ENCODE measurements around the gene METTL22.

Gene METTL22

GRCh38 chr16:8656376-8656775 is 34.9 kb downstream of the METTL22 start:
- TF ChIP-seq CTCF (IDR thresholded peaks at IDR 0.05; ENCODE audit: borderline replicate concordance, extremely low read depth, low read length, poor library complexity, severe bottlenecking) (no peak), EZH2 (IDR thresholded peaks at IDR 0.05; ENCODE audit: borderline replicate concordance, low read depth, low read length, severe bottlenecking) (no peak)
- DNase-seq: no peak
- no peak for ATAC-seq (ENCODE audit: insufficient read depth, low read depth)
- H3K4me2 ChIP-seq (ENCODE audit: insufficient read depth, low read length): no peak overlapping the region
- no peaks in the 10 kb centered on the region for H3K36me3 ChIP-seq (ENCODE audit: insufficient read depth, low read length)
- no peaks in the 10 kb centered on the region for H3K4me1 ChIP-seq (ENCODE audit: insufficient read depth, low read length)
- no peaks in the 10 kb centered on the region for H3K79me2 ChIP-seq (ENCODE audit: insufficient read depth, low read length)
- no peak overlapping the region for H2AFZ ChIP-seq (ENCODE audit: low read depth, low read length)
- no peaks in the 10 kb centered on the region for H3K27me3 ChIP-seq (ENCODE audit: insufficient read depth, low read length, poor library complexity)
- H3K9me3 ChIP-seq (ENCODE audit: insufficient read depth, low read length, severe bottlenecking): no peaks in the 10 kb centered on the region
- H3K4me3 ChIP-seq (ENCODE audit: low read depth in 1 of 2, low read length in 2 of 2): no peak overlapping the region
- no peak overlapping the region for H3K9ac ChIP-seq (ENCODE audit: low read depth, low read length)
- no peaks in the 10 kb centered on the region for H4K20me1 ChIP-seq (ENCODE audit: insufficient read depth, low read length)
- no peak overlapping the region for H3K27ac ChIP-seq (ENCODE audit: low read length)

- H3K36me3 ChIP-seq (ENCODE audit: insufficient read depth, low read length): no peaks in the 10 kb centered on the region
- no peaks in the 10 kb centered on the region for H4K20me1 ChIP-seq (ENCODE audit: insufficient read depth, low read length)
- no peak overlapping the region for H3K4me2 ChIP-seq (ENCODE audit: insufficient read depth, low read length)
- H3K4me3 ChIP-seq (ENCODE audit: low read depth in 1 of 2, low read length in 2 of 2): no peak overlapping the region
- ATAC-seq (ENCODE audit: insufficient read depth, low read depth): peak; percentile 89
- no peaks in the 10 kb centered on the region for H3K27me3 ChIP-seq (ENCODE audit: insufficient read depth, low read length, poor library complexity)
- no peaks in the 10 kb centered on the region for H3K4me1 ChIP-seq (ENCODE audit: insufficient read depth, low read length)
- no peaks in the 10 kb centered on the region for H3K9me3 ChIP-seq (ENCODE audit: insufficient read depth, low read length, severe bottlenecking)
- no peaks in the 10 kb centered on the region for H3K79me2 ChIP-seq (ENCODE audit: insufficient read depth, low read length)
- TF ChIP-seq CTCF (IDR thresholded peaks at IDR 0.05; ENCODE audit: borderline replicate concordance, extremely low read depth, low read length, poor library complexity, severe bottlenecking) (peak; percentile 80), EZH2 (IDR thresholded peaks at IDR 0.05; ENCODE audit: borderline replicate concordance, low read depth, low read length, severe bottlenecking) (no peak)
- H2AFZ ChIP-seq (ENCODE audit: low read depth, low read length): no peak overlapping the region
- no peak overlapping the region for H3K9ac ChIP-seq (ENCODE audit: low read depth, low read length)
- H3K27ac ChIP-seq (ENCODE audit: low read length): no peak overlapping the region
- peak; percentile 62 for DNase-seq
These were observed 39.4 kb downstream of the METTL22 start for GRCh38 chr16:8660841-8661301.

- H2AFZ ChIP-seq (ENCODE audit: low read depth, low read length): no peak overlapping the region
- TF ChIP-seq CTCF (IDR thresholded peaks at IDR 0.05; ENCODE audit: borderline replicate concordance, extremely low read depth, low read length, poor library complexity, severe bottlenecking) (no peak), EZH2 (IDR thresholded peaks at IDR 0.05; ENCODE audit: borderline replicate concordance, low read depth, low read length, severe bottlenecking) (no peak)
- no peaks in the 10 kb centered on the region for H3K4me1 ChIP-seq (ENCODE audit: insufficient read depth, low read length)
- H3K79me2 ChIP-seq (ENCODE audit: insufficient read depth, low read length): no peaks in the 10 kb centered on the region
- no peak overlapping the region for H3K9ac ChIP-seq (ENCODE audit: low read depth, low read length)
- H3K9me3 ChIP-seq (ENCODE audit: insufficient read depth, low read length, severe bottlenecking): no peaks in the 10 kb centered on the region
- H3K27ac ChIP-seq (ENCODE audit: low read length): no peak overlapping the region
- no peak overlapping the region for H3K4me2 ChIP-seq (ENCODE audit: insufficient read depth, low read length)
- H3K4me3 ChIP-seq (ENCODE audit: low read depth in 1 of 2, low read length in 2 of 2): no peak overlapping the region
- no peaks in the 10 kb centered on the region for H3K36me3 ChIP-seq (ENCODE audit: insufficient read depth, low read length)
- no peaks in the 10 kb centered on the region for H3K27me3 ChIP-seq (ENCODE audit: insufficient read depth, low read length, poor library complexity)
- H4K20me1 ChIP-seq (ENCODE audit: insufficient read depth, low read length): no peaks in the 10 kb centered on the region
- ATAC-seq (ENCODE audit: insufficient read depth, low read depth) (no peak), DNase-seq (no peak)
These were observed 40.2 kb downstream of the METTL22 start for GRCh38 chr16:8661703-8662102.

Measured in DND-41 (cell line).